HG02885 (cell line): ENCODE results near the gene CDH26.
"Not testable (repeated sequence)": the region's sequence is repeated elsewhere in the genome, so short reads cannot be mapped to it uniquely, and the experiment has no call there.

ENCODE experiments used
- ATAC-seq: cut with Tn5 transposase; IDR thresholded peaks from one replicate; pipeline ENCODE4 v1.9.1; 2021; ENCODE audit warnings: mild to moderate bottlenecking; ENCODE audit not compliant: unreplicated experiment, poor library complexity

Gene CDH26

GRCh38 chr20:60039526-60039925, 81.3 kb downstream of the CDH26 start:
- ATAC-seq, result no peak

DNA sequence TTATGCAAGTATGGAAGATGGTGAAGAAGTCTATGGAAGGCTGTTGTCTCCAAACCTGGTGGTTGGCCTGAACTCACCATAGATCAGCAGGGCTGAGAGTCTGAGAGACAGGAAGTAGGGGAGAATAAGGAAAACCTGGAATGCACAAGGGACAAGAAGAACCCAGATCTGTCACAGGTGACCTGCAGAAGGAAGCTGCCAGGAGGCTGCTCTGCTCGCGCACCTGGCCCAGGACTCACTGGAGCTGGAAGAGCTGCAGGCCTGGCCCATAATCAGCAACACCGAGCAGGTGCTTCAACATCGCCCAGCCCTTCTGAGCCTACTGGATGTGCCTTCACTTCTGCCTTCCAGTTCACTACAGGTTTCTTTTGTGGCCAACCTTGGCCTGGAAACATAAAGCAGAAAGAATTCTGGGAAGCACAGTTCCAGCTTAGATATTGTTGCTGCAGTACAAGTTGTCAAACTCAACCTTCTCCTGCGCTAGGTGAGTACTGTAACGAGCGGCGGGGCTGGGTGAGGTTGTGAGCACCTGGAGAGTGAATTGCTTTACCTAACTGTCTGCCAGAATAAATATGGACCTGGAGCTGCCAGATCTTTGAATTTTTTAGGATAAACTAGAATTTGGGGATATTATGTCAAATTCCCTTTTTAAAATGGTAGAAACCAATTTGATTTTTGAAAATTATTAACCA, 82.4 kb downstream of the CDH26 start:
- ATAC-seq, result no peak

- not testable (repeated sequence) for ATAC-seq
Observed at GRCh38 chr20:60041436-60042165, 83.4 kb downstream of the CDH26 start.

DNA sequence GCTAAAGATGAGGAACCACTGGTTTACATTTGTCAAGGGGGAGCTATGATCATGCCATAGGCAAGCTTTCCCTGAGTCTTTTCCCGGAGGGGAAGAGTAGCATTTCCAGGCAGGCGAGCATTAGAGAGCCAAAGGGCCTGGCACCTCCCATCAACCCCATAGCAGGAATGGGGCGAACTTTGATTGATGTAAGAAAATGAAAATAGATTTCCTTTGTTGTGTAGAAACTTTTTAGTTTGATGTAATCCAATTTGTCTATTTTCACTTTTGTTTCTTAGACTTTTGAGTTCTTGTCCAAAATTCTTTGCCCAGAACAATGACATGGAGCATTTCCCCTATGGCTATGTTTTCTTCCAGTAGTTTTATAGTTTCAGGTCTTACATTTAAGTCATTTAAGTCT, 85.2 kb downstream of the CDH26 start:
- ATAC-seq, result no peak

- ATAC-seq, result no peak
Observed at GRCh38 chr20:60046011-60046413, 87.8 kb downstream of the CDH26 start.

DNA sequence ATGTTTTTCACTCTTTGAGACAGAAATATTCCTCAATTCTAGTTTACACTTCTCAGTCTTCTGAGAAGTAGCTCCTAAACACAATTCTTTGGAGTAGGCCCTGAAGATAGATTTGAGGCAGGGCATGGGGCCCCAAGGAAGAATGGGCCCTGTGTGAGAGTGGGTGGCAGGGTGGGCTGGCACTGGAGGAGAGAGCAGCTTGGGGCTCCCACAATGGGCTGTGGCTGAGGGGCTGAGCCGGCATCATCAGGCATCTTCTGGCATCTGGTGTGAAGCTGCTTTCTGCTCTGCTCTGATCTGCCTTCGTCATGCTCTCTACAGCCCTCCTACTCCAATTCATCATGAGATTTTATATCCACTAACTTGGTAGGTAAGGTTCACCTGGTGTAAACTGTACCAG, 88.2 kb downstream of the CDH26 start:
- ATAC-seq, result no peak

DNA sequence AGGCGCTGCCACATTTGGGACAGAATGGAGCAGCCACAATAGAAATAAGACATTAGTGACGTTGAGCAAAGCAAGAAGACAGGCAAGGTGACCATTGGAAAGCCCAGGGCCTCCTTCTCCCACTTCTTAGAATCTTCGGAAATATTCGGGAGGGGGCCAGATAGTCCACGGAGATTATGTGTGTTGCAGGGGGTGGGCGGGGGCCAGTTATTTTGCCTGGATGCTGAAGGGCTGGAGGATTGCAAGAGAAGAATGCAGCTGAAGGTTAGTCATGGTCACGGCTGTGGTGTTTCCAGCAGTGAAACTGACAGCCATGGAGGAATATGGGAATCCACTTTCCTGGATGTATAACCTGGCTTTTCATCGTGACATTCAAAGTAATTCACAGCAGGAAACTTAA, 88.6 kb downstream of the CDH26 start:
- ATAC-seq, result no peak

DNA sequence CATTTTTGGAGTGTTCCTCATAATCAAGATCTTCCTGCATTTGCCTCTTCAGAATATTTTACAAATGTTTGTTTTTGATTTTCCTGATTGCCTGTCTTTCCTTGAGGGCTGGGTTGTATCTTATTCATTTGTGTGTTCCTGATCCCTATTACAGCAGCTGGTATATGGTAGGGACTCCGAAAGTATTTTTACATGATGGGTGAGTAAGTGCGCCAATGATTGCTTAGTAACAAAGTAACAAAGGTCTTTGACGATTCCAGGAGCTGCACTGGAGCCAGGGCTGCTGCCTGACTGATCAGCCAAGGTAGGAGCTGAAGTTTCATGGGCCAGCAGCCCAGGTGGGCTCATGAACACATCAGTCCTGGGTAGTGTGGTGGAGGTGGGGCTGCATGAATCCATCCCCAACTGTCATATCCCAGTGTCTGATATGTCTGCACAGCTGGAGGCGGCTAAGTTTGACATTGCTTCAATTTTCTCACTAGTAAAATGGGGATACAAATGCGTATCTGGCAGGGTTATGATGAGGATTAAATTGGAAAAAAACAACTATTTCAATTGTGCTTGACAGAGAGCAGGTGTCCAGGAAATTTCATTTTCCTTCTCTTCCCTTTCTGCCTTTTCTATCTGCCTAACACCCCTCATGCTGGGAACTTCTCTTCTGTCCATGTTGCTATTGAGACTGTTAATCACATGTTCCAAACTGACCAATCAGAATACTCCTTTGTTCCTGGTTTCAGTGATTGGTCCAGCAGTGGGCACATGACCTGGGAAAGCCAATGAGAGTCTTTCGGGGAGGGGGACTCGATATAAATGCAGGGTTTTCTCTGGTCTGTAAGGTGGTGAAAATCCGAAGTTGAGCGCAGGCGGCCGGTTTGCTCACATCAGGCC, 90.7 kb downstream of the CDH26 start:
- ATAC-seq, result no peak

DNA sequence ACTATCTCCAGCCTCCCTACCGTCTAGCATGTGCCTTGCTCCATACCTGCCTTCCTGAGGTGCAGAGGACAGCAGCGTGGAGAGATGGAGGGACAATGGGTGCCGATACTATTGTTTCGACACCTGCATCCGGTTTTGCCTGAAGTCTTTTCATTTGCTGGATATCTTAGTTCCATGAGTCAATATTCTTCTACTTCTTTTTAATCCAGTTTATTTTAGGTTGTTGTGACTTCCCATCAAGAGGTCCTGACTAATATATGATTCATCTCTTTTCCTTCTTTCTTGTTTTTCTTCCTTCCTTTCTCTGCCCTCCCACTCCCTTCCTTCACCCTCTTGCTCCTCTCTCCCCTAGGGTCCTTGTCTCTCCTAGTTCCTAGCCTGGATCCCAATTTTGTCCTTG, 91.4 kb downstream of the CDH26 start:
- no peak for ATAC-seq

DNA sequence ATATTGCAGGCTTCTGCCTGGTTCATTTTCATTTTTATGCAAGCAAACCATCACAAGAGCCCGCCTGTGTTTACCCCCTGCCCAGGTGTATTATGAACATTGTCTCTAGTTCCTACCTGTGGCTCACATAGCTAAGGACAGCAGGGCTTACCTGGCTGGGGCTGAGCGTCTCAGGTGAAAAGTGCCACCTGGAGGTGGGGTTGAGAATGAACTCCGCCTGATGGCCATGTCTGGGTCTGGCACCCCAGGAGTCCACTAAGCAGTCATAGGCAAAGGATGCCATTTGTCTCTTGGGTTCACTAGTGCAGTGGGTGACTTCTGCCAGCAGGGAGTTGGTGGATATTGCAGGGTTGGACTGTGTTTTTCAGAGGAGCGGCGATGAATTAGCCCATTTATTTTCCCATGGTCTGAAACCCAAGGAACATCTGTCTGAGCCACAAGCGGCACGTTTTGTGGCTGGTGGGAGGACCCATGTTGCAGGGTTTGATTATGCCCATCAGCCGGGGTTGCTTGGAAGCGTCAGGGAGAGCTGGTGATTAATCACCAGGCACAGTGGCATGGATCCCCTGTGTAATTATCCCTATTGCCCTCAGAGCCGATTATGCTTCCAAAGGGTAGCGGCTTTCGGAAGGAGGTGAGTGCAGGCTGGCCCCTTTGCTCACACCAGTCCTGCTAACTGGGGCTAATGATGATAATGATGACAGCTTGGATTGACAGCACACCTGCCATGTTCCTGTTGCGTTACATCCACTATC, 92.1 kb downstream of the CDH26 start:
- ATAC-seq, result no peak

DNA sequence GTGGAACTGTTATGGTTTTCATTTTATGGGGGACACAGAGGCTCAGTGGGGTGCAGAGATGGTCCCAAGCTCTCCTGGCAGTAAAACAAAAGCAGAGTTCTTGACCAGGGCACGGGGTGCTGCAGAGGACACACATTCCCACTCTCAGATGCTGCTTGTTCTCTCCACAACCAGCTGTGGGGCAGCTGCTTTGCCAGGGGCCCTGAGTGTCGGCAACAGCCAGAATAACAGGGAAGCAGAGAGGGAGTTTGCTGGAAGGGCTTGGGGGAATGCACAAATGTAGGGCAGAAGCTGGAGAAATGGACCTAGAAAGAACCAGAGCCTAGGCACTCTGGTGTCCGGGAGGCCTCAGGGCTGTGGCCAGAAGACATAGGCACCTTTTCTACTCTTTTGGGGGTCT, 93.7 kb downstream of the CDH26 start:
- ATAC-seq, result no peak

- ATAC-seq, result no peak
Observed at GRCh38 chr20:60052322-60052721, 94.1 kb downstream of the CDH26 start.

- no peak for ATAC-seq
Observed at GRCh38 chr20:60053125-60053817, 95.0 kb downstream of the CDH26 start.

DNA sequence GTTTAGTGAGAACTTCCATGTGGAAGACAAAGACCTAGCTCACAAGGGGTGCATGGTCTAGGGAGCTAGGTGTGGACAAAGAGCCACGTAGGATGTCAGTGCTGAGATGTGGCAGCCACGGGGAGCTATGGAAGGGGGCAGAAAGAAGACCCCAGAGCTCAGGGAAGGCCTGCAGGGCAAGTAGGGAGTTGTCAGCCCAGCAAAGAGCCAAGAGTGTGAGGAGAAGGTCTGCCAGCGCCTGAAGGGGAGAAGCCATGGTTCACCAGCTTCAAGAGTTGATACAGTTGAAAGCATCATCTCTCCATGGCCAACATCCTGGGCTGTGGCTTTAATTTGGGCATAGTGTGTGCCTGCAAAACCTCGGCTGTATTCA, 95.6 kb downstream of the CDH26 start:
- no peak for ATAC-seq

GRCh38 chr20:60054716-60055634, 96.8 kb downstream of the CDH26 start:
- no peak for ATAC-seq

GRCh38 chr20:60055740-60056139, 97.5 kb downstream of the CDH26 start:
- ATAC-seq, result no peak

GRCh38 chr20:60056407-60057122, 98.3 kb downstream of the CDH26 start:
- ATAC-seq, result no peak
